Stimulated activated CD4-positive, alpha-beta T cell treated with anti-CD3 and anti-CD28 coated beads, TNF-alpha, amount 100 ng/mL, for 48 hours (primary cell): ENCODE results near the gene PAPPA.

Source experiments
- DNase-seq, 3 donors: peaks; one replicate each; pipeline ENCODE4 v3.0.0-alpha.2; 2020; ENCODE audit warnings: low read depth in 3 of 3

The PAPPA gene

GRCh38 chr9:116182876-116183275, 29.3 kb downstream of the PAPPA start:
- DNase-seq: no peak

DNA sequence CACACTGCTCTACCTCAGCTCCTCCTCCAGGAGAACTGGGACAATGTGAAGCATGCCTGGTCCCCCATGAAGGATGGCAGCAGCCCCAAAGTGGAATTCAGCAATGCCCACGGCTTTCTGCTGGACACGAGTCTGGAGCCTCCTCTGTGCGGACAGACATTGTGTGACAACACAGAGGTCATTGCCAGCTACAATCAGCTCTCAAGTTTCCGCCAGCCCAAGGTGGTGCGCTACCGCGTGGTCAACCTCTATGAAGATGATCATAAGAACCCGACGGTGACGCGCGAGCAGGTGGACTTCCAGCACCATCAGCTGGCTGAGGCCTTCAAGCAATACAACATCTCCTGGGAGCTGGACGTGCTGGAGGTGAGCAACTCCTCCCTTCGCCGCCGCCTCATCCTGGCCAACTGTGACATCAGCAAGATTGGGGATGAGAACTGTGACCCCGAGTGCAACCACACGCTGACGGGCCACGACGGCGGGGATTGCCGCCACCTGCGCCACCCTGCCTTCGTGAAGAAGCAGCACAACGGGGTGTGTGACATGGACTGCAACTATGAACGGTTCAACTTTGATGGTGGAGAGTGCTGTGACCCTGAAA, 34.1 kb downstream of the PAPPA start:
- no peak for DNase-seq

DNA sequence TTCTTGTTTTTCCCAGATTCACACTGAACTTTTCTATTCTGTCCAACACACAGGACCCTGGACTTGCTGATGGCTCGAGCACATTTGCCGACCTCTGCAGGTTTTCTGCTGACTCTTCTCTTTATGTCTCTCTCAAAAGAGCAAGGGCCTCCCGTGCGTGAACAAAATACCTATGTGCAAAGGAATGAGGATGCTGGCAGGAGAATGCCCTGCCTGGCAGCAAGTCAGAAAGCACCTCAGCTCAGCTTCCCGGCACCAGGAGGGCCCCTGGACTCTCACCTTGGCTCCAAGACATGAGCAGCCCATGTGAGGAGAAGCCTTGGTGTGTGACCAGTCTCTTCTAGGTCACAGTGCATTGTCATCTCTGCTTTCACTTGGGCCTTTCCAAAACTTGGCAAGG, 36.1 kb downstream of the PAPPA start:
- no peak for DNase-seq

DNA sequence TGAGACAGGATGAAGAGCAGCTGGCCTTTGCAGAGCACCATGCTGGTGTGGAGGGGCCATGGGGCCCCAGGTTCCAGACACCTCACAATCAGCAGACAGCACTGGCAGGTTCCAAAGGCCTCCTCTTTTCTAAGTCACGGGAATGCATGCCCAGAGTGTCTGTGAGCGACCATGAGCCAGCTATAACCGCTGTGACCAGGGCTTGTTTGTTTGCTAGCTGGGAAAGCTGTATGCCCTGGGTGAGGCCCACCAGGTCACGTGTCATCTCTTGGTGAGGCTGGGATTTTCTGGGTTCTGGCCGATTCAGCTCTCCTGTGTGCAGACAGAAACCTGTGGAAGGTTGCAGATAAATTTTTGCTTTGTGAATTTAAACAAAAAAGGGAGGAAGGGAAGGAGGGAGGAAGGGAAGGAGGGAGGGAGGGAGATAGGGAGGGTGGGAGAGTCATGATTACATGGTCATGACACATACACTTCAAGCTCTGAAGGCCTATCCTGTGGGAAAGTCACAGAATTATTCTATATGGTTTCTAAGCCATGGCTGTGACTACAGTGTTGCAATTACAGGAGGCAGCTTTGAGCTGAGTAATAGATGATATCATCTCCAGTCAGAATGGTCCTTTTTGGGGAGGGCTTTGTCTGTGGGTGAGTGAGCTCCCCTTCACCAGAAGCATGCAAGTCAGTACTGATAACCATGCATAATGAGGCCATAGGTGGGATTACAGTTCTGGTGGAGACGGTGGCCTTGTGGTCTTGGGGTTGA, 37.2 kb downstream of the PAPPA start:
- no peak for DNase-seq

DNA sequence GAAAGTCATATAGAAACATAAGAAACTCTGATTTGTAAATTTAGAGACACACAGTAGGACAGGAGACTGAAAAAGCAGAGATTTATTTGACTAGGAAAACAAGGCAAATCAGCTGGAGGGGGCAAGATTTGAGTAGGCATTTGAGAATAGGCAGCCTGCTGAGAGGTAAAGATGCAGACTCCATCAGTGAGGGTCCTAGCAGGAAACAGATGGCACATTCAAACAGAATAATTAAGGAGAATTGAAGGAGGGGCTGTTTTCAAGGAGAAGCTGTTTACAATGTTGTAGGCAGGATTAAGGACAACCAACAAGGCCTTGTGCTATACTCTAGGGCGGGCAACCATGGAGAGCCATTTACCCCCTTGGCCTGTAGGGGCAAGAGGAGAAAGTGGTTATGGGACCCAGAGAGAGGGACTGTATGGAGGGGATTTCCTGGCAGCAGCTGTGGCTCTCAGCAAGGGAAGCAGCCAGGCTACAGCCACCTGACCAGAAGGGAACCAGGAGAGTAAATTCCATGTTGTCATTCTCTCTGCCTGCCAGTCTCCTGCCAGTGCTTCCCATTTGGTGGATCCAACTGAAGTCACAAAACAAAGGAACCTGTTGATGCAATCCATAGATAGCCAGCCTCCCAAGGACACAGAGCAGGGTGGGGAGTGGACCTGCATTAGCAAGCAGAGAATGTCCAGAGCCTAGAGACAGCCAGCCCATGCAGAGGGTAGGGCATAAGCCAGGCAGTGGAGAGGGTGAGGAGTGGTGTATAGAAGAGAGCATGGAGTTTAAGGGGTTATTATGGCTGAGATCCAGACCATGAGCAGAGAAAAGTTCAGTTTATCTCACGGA, 38.2 kb downstream of the PAPPA start:
- no peak for DNase-seq

DNA sequence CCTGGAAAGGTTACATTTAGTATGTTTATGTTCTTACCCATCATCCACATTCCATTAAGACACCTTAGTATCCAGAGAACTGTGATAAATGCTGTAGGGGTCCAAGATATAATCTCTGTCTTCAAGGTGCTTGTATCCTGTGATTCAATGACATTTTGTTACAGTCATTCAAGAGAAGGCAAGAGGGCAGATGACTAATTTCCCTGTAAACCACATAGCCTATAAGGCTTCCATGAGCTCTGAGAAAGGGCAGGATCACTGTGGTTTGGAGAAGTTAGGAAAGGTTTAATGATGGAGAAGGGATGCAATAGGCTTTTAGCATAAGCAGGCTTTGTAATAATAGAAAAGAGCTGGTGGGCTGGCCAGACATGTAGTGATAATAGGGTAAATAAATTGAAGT, 40.0 kb downstream of the PAPPA start:
- DNase-seq: no peak

GRCh38 chr9:116196806-116197205, 43.2 kb downstream of the PAPPA start:
- DNase-seq: no peak

DNA sequence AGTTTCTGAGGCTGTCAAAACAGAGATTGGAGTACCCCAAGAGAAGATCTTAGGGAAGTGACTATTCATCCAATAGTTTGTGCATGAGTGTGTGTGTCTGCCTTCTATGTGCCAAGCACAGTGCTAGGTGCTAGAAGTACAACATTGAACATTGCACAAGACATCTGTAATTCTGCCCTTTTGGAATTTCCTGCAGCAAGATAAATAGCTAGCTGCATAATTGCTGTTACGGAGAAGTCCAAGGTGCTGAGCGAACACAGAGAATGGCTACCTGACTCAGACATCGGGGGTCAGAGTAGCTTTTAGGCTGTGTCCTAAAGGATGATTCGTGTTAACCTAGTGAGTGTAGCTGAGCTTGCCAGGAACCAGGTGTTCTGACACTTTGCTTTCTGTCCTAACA, 44.8 kb downstream of the PAPPA start:
- DNase-seq: no peak

- no peak for DNase-seq
Measured at GRCh38 chr9:116202219-116202912, 48.8 kb downstream of the PAPPA start.

DNA sequence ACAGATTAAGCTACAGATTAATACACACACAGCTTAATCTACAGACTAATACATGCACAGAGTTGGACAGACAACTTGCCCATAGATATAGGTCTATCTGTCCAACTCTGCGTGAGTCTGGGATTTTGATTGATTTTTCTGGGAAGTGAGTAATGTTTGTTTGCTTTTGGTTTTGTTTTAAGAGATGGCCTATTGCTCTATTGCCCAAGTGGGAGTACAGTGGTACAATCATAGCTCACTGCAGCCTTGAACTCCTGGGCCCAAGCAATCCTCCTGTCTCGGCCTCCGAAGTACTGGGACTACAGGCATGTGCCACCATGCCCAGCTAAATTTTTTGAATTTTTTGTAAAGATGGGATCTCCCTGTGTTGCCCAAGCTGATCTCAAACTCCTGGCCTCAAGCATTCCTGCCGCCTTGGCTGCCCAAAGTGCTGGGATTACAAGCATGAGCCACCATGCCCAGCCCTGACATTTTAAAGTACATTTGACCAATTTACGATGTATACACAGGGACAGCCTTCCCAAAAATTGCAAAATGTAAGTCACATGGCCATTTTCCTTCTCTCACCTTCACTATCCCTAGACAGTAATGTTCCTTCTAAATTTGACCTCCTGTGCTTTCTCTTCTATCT, 50.8 kb downstream of the PAPPA start:
- no peak for DNase-seq

DNA sequence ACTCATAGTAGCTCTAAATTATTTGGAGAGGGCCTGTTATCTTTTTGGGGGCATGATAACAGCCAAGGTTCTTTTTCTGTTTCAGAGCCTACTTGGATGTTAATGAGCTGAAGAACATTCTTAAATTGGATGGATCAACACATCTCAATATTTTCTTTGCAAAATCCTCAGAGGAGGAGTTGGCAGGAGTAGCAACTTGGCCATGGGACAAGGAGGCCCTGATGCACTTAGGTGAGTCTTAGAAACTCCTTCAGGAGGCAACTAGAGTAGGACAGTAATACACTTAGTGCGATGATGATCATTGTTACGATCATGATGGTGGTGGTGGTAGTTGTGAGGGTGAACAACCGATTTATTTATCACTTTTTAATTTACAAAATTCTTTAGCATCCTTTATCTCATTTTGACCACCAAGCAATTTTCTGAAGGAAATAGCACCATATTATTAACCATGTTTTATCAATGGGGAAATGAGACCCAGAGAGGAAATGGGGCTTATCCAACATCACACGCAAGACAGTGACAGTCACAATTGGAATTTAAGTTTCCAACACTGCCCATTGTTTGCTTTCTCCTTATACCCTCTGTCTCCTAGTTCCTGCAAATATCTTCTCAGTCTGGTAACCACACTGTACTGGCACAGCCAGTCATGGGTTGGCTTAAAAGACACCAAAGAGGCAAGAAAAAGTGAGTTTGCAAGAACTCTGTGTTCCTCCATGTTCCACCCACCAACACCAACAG, 54.0 kb downstream of the PAPPA start:
- no peak for DNase-seq

GRCh38 chr9:116208417-116209232, 55.0 kb downstream of the PAPPA start:
- no peak for DNase-seq

GRCh38 chr9:116209414-116210116, 56.0 kb downstream of the PAPPA start:
- no peak for DNase-seq

DNA sequence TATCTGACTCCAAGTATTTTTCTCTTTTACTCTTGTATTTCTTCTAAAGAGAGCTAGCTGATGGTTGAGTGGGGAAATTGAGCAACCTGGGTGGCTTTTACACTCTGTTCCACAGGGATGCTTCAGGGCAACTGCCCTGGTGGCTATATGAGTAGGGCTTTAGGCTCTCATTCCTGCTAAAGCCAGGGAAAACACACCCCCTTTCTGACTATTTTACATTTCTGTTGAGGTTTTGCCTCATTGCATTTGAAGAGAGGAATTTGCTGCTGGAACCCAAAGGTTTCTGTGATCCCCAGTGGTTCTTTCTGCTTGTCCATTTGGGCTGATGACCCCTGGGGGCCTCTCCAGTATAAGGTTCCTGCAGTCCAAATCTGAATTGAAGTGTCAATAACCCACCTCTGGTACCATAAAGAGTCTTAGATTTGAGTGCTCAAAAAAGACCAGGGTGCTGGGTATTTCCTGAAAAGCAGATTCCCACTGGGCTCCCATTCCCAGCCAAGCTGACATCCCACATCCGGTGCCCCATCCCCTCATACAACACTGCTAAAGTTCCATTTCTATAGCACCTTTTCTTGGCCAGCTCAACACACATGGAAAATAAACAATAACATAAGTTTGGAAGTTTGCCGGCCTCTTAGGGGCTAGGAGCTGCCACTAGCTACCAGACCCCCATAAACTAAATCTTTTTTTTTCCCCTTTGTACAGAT, 59.5 kb downstream of the PAPPA start:
- no peak for DNase-seq

DNA sequence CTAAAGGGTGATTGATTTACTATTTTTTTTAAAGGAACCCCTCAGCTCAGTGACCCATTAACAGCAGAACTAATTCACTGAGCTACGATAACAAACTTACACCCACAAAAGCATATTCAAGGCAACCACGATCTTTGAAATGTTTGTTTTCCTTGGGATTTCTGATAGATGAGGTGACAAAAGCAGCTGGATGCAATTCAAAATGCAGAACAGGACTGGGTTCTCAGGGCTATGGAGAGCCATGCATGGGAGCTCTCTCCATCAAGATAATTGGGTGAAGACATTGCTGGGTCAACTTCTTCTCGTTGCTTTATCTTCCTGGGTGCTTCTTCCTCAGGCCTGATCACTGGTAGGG, 60.1 kb downstream of the PAPPA start:
- DNase-seq: no peak

- no peak for DNase-seq
Measured at GRCh38 chr9:116218399-116218798, 64.8 kb downstream of the PAPPA start.

DNA sequence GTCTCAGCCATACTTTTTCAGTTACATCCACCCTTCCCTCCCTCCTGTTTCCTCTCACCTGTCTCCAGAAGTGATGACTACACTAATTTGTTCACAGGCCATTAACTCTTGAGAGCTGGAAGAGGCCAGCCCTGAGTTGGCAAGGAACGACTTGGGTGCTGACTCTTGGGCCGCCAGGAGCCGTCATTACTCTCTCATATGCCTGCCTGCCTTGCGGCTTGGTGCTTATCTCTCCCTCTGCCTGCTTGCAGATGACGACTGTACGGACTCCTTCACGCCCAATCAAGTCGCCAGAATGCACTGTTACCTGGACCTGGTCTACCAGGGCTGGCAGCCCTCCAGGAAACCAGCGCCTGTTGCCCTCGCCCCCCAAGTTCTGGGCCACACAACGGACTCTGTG, 66.1 kb downstream of the PAPPA start:
- DNase-seq: no peak

GRCh38 chr9:116223926-116224325, 70.3 kb downstream of the PAPPA start:
- DNase-seq: no peak

DNA sequence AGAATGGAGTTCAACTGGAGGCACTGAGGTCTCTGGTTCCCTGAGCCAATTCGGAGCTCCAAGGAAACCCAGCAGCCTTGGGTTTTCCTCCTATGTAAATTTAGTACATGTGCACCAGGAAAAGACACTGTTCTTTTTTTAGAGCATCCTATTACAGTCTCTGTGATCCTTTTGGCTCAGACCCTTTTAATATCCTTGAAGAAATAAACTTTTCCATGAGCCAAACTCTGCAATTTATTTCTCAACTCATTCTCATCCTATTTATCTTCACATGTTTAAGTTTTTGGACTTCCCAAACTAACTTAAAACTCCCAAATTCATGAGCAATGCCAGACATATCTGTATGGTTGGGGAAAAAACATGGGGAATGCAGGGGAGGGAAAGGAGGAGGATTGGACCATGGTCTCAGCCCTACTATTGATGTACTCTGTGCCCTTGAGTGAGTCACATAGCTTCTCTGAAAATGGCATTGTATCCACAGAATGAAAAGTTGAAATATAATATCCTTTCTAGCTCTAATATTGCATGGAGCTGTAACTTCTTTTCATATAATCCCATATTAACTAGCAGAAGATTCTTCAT, 76.6 kb downstream of the PAPPA start:
- DNase-seq: no peak
